NCI-H526 treated with DMSO at 0.1 percent for 48 hours (cell line): ENCODE results near the gene PTPRC.

Experiments
- DNase-seq: peaks from one replicate; lab custom pipeline; 2025; lab: John Stamatoyannopoulos, UW

The PTPRC gene

DNA sequence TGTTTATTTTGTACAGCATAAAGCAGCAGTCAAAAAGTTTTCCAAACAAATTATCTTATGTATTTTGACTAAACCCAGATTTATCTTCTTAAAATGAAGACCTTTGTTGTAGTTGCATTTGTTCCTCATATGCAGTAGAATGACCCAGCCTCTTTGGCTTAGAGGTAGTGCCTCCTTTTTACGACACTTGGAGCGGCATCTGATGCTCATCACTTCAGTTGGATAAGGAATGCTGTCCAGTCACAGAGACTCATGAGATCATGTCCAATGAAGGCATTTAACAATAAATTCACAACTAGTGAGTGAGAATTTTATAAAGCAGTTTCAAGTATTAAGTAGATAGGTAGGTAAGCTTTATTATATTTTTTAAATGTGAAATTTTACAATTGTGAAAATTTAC lies 35.2 kb downstream of the PTPRC start:
- DNase-seq = no peak

- no peak for DNase-seq
Measured at GRCh38 chr1:198676253-198676652, 37.4 kb downstream of the PTPRC start.

- DNase-seq = no peak
Measured at GRCh38 chr1:198677027-198677426, 38.2 kb downstream of the PTPRC start.

DNA sequence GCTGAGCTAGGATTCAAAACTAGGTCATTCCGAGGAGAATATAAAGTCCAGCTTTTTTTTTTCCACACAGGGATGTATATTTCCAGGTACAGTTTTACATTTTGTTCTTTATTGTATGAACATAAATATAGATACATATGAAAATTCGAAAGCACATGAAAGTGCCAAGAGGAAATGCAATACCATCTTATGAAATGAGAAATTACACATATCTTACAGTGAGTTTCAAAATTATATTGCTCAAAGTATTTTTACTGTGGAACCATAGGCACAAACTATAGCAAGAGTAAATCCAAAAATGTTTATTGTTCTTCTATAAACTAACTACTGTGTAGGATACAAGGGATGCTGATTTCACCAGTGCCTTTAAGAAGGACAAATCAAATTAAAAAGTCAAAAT lies 39.0 kb downstream of the PTPRC start:
- DNase-seq = no peak

DNA sequence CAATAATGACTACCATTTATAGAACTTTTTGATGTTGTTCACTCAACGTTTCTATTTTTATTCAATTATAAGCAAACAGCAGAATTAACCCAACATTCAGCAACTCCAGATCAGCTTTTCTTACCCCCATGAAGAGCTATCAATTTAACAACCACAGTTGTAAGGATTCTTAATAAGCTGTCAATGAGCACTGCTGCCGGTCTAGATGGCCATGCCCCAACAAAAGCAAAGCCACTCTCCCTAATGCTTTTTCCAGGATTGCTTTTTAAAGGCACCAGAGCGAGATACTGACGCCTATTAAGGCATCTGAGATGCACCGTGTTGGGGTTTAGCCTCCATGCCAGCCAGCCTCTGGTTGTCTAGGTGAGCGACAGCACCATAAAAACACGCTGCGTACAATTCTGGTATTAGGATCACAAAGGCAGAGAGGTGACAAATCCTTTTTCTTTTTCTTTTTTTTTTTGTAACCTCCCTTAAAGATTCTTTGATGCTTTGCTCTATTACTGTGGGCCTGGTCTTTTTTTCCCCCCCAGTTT lies 39.5 kb downstream of the PTPRC start:
- DNase-seq = no peak

DNA sequence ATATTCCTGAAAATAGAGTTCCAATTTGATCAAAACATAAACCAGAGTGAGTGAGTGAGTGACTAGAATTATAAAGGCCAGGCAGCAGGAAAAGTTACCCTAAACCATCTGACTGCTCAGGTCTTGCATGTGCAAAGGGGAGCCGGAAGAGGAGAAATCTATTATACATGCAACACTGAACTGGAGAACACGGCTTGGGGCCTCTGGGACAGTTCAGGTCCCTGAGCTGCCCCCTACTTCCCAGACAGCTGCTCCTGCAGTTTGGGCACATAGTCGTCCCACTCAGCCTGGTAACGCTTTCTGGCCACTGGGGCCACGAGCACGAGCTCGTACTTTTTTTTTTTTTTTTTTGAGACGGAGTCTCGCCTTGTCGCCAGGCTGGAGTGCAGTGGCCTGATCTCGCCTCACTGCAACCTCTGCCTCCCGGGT lies 40.1 kb downstream of the PTPRC start:
- no peak for DNase-seq

- DNase-seq = no peak
Measured at GRCh38 chr1:198679535-198680173, 40.8 kb downstream of the PTPRC start.

GRCh38 chr1:198680174-198680875 lies 41.5 kb downstream of the PTPRC start:
- DNase-seq = no peak

GRCh38 chr1:198681252-198681651 lies 42.4 kb downstream of the PTPRC start:
- no peak for DNase-seq

DNA sequence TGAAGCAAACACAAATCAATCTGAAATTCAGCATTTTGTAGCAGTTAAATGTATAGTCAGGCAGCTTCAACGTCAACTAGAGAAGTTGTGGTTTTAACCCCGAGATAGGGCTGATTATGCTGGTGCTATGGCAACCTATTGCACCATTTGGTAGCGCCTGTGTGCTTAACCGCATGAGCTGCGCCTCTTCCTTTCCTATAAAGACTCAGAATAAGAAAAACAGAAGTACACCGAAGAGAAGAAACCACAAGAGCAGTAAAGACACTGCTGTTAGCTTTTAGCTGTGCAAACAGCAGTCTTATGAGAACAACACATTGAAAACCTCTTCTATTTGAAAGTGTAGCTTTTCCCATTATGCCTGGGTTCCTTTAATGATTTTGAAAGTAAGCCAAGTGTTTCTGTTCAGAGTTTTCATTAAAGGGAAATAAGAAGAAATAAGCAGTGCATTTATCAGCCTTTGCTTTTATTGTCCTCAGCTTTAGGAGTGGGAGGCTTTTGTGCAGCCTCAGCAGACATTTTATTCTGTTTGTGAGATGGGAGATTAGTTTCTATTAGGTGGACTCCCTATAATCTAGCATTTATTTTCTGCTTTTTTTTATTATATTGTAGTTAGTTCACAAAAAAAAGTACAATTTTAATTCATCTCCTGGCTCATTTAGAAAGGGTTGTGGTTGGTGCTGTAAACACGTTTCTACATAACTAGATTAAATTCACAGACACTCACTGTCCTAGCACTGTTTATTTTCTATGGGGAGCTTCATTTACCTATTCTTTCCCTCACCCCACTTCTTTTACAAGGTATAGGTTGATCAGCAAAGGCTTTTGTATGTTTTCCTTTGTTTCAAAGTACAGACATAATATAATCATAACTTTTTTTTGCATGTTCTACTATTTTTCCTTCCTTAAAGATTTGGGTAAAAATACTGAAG lies 43.3 kb downstream of the PTPRC start:
- DNase-seq = peak; percentile 26

DNA sequence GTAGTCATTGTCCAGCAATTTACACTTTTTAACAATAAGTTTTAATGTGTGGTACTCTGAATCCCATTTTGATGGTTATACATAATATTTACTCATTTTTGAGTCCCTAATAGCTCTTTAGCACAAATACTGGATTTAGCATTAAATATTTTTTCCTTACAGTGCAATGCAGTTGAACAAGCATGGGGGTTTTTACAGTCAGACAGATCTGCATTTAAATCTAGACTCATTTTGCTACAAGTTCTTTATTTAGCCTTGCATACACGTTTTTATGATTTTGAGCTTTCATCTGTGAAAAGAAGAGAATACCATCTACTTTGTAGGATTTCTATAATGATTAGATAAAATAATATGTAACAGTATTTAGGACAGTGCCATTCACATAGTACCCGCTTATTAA lies 44.0 kb downstream of the PTPRC start:
- DNase-seq = no peak

DNA sequence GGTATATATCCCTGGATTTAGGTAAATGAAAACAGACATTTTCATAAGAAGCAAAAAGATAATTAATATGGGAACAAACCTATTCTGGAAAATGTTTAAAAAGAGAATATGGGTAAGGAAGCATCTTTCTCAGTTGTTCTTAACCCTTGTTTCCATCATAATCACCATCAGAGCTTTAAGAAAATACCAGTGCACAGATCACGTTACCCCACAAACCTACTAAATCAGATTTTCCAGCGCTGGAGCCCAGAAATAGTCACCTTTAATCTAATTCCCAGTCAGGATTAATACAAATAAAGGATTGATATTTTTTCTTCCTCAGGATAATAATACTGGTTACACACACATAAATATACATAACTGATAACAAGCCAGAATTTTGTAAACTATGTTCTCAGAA lies 44.6 kb downstream of the PTPRC start:
- no peak for DNase-seq

DNA sequence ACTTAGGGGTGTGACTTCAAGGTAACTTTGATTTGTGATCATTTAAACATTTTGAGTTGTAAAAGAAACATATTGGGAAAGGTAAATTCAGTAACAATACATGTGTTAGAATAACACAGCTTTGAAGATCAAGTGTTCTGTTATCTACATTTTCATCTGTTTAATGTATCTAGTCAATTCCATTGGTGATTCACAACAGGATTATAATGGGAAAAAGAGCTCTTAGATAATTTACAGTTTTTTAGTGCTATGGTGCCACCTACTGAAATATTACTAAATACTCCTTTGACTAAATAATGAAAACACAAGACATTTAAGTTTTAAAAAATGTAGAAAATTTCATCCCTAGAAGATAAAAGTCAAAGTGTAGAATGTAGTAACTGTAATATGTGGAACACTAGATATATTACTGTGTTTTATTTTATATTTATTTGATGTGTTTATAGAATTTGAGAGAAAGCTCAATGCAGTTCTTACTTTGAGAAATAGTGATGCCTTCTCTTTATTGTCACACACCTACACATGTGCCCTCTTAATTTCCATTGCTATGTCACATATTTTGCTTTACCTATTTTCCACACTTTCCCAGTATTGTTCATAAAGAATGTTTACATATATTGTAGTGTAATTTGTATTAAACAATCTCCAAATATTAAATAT lies 47.4 kb downstream of the PTPRC start:
- peak; percentile 21 for DNase-seq

DNA sequence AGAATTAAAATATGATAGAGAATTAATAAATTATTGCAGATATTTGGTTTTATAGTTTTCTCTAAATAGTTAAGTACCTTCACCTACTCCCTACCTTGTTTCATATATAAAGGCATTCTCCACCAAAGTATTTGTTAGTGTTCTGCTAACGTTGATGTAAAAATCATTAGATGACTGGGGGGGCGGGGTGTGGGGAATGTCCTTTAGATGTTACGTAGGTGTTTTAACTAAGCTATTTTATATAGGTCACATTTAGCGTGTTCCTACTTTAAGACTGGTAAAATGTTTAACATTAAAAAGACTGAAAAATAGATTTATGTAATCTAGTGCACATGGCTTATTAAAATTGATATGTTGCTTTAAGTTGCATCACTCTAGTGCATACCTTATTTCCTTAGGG lies 48.6 kb downstream of the PTPRC start:
- DNase-seq = no peak

GRCh38 chr1:198691063-198691462 lies 52.2 kb downstream of the PTPRC start:
- no peak for DNase-seq

- DNase-seq = no peak
Measured at GRCh38 chr1:198693321-198693720, 54.5 kb downstream of the PTPRC start.

DNA sequence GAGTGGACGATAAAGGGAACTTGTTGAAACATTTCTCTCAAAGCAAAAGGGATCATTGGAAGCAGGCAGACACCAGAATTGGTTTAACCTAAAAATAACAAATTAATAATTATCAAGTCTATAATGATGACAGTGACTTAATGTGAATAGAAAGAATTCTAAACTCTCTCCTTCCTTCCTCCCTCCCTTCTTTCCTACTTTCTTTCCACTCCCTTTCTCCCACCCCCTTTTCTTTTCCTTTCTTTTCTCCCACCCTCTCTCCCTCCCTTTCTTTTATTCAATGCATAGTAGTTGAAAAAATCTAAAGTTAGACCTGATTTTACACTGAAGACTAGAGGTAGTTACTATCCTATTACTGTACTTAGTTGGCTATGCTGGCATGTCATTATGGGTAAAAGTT lies 55.7 kb downstream of the PTPRC start:
- no peak for DNase-seq

DNA sequence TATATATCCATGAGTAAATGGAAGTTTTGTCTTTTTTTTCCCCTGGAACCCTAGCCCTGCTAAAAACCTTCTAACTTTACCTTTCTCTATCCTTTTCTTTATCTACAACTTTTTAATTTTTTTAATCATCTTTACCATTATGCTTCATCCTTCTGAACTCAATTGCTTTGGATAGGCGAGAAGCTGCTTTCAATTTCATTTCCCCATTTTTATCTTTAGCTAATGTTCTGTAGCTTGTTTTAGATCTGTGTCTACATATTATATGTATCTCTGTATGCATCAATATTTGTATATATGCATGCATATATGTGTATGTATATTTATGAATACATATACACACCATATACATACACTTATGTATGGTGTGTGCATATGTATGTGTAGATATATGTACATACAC lies 57.4 kb downstream of the PTPRC start:
- DNase-seq = no peak

DNA sequence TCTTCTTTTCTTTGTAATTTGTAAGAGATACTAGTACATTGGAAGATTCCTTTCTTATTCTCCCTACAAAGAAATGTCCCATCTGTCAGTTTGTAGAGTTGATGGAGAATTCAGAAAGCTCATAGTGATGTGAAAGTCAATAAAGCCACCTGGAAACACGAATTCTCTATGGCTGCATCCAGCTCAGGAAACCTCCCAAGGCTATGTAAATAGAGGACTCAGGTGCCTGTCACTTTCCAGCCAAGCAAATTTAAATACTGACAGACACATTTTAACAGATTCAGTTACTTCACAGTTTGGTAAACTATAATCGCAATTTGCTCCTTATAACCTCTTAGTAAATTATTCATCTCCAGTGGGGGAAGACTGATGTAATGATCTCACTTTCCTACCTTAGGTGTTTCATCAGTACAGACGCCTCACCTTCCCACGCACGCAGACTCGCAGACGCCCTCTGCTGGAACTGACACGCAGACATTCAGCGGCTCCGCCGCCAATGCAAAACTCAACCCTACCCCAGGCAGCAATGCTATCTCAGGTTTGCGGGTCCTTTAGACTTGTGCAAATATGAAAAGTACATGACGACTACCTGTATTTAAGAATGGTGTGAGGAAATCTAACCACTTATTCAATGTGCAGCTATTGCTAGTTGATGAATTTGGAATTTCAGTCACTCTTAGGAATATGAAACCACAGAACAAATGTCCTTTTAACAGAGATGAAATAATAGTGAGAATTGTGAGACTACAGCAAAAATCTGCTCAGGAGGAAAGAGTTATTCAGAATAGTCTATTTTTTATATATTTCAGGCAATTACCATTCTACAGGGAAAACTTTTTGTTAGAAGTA lies 60.6 kb downstream of the PTPRC start:
- peak; percentile 35 for DNase-seq

GRCh38 chr1:198700016-198700392 lies 61.2 kb downstream of the PTPRC start:
- no peak for DNase-seq

DNA sequence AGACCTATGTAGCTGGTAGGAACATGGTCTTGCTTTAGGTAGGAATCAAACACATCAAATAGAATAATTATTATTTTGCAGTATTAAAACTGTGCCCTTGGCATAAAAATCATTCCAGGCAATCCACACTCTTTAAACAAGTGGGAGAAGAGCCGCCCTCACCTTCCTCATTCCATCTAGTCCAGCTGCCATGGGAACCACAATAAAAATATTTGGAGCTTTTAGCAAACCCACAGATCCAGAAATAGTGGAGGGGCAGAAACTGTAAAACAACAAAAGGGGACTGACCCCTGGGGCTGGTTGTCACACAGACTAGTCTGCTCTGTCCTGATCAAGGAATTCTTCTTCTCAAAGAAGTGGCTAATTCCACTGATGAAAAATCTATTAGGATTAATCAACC lies 61.6 kb downstream of the PTPRC start:
- DNase-seq = no peak
